Measurements from ENCODE around the gene NEAT1.
"Not testable (repeated sequence)": the region's sequence is repeated elsewhere in the genome, so short reads cannot be mapped to it uniquely, and the experiment has no call there.

NEAT1 gene

GRCh38 chr11:65446446-65447277 is 24.1 kb downstream of the NEAT1 start:
- in situ Hi-C loops (cut with MboI; ENCODE audit: low sequenced_read_pairs), result no loop called here

- in situ Hi-C loops (cut with MboI; ENCODE audit: low sequenced_read_pairs), result no loop called here
These were observed 25.4 kb downstream of the NEAT1 start for GRCh38 chr11:65448074-65448417.

- in situ Hi-C loops (cut with MboI; ENCODE audit: low sequenced_read_pairs), result no loop called here
These were observed 26.0 kb downstream of the NEAT1 start for GRCh38 chr11:65448418-65449105.

GRCh38 chr11:65451301-65451700 is 28.7 kb downstream of the NEAT1 start:
- in situ Hi-C loops (cut with MboI; ENCODE audit: low sequenced_read_pairs), result not testable (repeated sequence)

GRCh38 chr11:65452259-65452658 is 29.7 kb downstream of the NEAT1 start:
- in situ Hi-C loops (cut with MboI; ENCODE audit: low sequenced_read_pairs), result not testable (repeated sequence)

- in situ Hi-C loops (cut with MboI; ENCODE audit: low sequenced_read_pairs), result no loop called here
These were observed 30.4 kb downstream of the NEAT1 start for GRCh38 chr11:65452806-65453490.

GRCh38 chr11:65454311-65454695 is 31.7 kb downstream of the NEAT1 start:
- in situ Hi-C loops (cut with MboI; ENCODE audit: low sequenced_read_pairs), result no loop called here

GRCh38 chr11:65454696-65455456 is 32.3 kb downstream of the NEAT1 start:
- in situ Hi-C loops (cut with MboI; ENCODE audit: low sequenced_read_pairs), result no loop called here

GRCh38 chr11:65456418-65456817 is 33.8 kb downstream of the NEAT1 start:
- in situ Hi-C loops (cut with MboI; ENCODE audit: low sequenced_read_pairs), result no loop called here

- in situ Hi-C loops (cut with MboI; ENCODE audit: low sequenced_read_pairs), result no loop called here
These were observed 37.0 kb downstream of the NEAT1 start for GRCh38 chr11:65459552-65459951.

GRCh38 chr11:65465471-65465870 is 42.9 kb downstream of the NEAT1 start:
- in situ Hi-C loops (cut with MboI; ENCODE audit: low sequenced_read_pairs), result not testable (repeated sequence)

- in situ Hi-C loops (cut with MboI; ENCODE audit: low sequenced_read_pairs), result not testable (repeated sequence)
These were observed 44.7 kb downstream of the NEAT1 start for GRCh38 chr11:65467306-65467705.

GRCh38 chr11:65468874-65469333 is 46.3 kb downstream of the NEAT1 start:
- in situ Hi-C loops (cut with MboI; ENCODE audit: low sequenced_read_pairs), result no loop called here

GRCh38 chr11:65470433-65471049 is 47.9 kb downstream of the NEAT1 start:
- in situ Hi-C loops (cut with MboI; ENCODE audit: low sequenced_read_pairs), result no loop called here

- in situ Hi-C loops (cut with MboI; ENCODE audit: low sequenced_read_pairs), result no loop called here
These were observed 48.9 kb downstream of the NEAT1 start for GRCh38 chr11:65471447-65471891.

- in situ Hi-C loops (cut with MboI; ENCODE audit: low sequenced_read_pairs), result not testable (repeated sequence)
These were observed 50.1 kb downstream of the NEAT1 start for GRCh38 chr11:65472588-65473277.

- in situ Hi-C loops (cut with MboI; ENCODE audit: low sequenced_read_pairs), result no loop called here
These were observed 50.8 kb downstream of the NEAT1 start for GRCh38 chr11:65473278-65473860.

- in situ Hi-C loops (cut with MboI; ENCODE audit: low sequenced_read_pairs), result no loop called here
These were observed 52.3 kb downstream of the NEAT1 start for GRCh38 chr11:65474864-65475263.

- in situ Hi-C loops (cut with MboI; ENCODE audit: low sequenced_read_pairs), result no loop called here
These were observed 54.1 kb downstream of the NEAT1 start for GRCh38 chr11:65476632-65477148.

All from HL-60/S4 treated with retinoic acid at 250 ng/mL for 4 days and 3 days (cell line).